Endothelial cell of umbilical vein (primary cell): ENCODE data around the gene SUPT3H. TPM values are rescaled to one million over a fixed set of nuclear protein-coding genes. Genes with fewer than 3 reads are reported as not detected.

Experiments
- BruUV-seq: library from RNA; stranded (reverse); fragments of 400-500 nt; replicated peaks from 2 replicates; lab custom pipeline; 2021; lab: Mats Ljungman, UMichigan
- CTCF ChIA-PET: fragments of 300-600, 350-600 bp; sonication (Branson Sonifier 250); formaldehyde crosslinking; loops from one replicate; lab custom pipeline; 2021; ENCODE audit warnings: antibody characterized with exemption, inconsistent platforms; lab: Charles Lee
- POLR2A ChIA-PET: fragments of 300-600, 350-600 bp; sonication (Branson Sonifier 250); formaldehyde crosslinking; loops from one replicate; lab custom pipeline; 2021; ENCODE audit warnings: antibody characterized with exemption, inconsistent platforms; lab: Charles Lee
- DNase-seq: peaks from one replicate; pipeline ENCODE4 v3.0.0-alpha.2; 2011; ENCODE audit warnings: low read depth, low spot score
- FAIRE-seq: peaks from 2 replicates; lab custom pipeline; 2011; peaks lifted over from hg19 to GRCh38; lab: Jason Lieb, UNC
- H2AFZ ChIP-seq: 2 replicates; pipeline ENCODE4 v1.6.0; 2012; ENCODE audit warnings: low read depth, low read length, control low read depth, inconsistent platforms
- H3K27ac ChIP-seq: 2 replicates; pipeline ENCODE4 v1.5.1; 2011; ENCODE audit warnings: low read depth, mild to moderate bottlenecking, control low read depth, low read length, moderate library complexity; ENCODE audit not compliant: insufficient read depth
- H3K27me3 ChIP-seq, 2 experiments: 2 replicates each; pipeline versions ENCODE4 v1.6.0 to v1.6.1; 2011; ENCODE audit warnings: low read length in 2 of 2, mixed read lengths in 1 of 2; ENCODE audit not compliant: control insufficient read depth in 2 of 2, insufficient read depth in 2 of 2
- H3K36me3 ChIP-seq, 2 experiments: 2 replicates in 1 of 2; 3 replicates in 1 of 2; pipeline ENCODE4 v1.5.1; 2011; ENCODE audit warnings: low read length in 2 of 2, mild to moderate bottlenecking in 1 of 2, moderate library complexity in 1 of 2; ENCODE audit not compliant: control insufficient read depth in 2 of 2, insufficient read depth in 2 of 2; ENCODE audit errors: extremely low read depth in 1 of 2
- H3K4me1 ChIP-seq: 3 replicates; pipeline ENCODE4 v1.5.1; 2011; ENCODE audit warnings: mild to moderate bottlenecking, low read length; ENCODE audit not compliant: control insufficient read depth, insufficient read depth; ENCODE audit errors: extremely low read depth
- H3K4me2 ChIP-seq: 2 replicates; pipeline ENCODE4 v1.6.1; 2011; ENCODE audit warnings: low read length, control low read depth, mixed read lengths; ENCODE audit not compliant: insufficient read depth
- H3K4me3 ChIP-seq, 3 experiments: fragments of 200-600 bp in 1 of 3; sonication (generic), shearing (Covaris generic) in 1 of 3; replicated peaks in 1 of 3; 2 replicates each; pipeline ENCODE4 v1.5.1; 2011 to 2016; ENCODE audit warnings: control low read depth in 3 of 3, low read length in 3 of 3, mild to moderate bottlenecking in 2 of 3, inconsistent platforms in 1 of 3, low read depth in 1 of 3, moderate library complexity in 1 of 3; ENCODE audit not compliant: insufficient read depth in 1 of 3
- H3K79me2 ChIP-seq: 2 replicates; pipeline ENCODE4 v1.6.0; 2012; ENCODE audit warnings: low read length, inconsistent platforms; ENCODE audit not compliant: control insufficient read depth, insufficient read depth
- H3K9ac ChIP-seq: replicated peaks from 2 replicates; pipeline ENCODE3; 2011; ENCODE audit warnings: low read length, control low read depth; ENCODE audit not compliant: insufficient read depth; ENCODE audit errors: extremely low read depth
- H3K9me1 ChIP-seq: replicated peaks from 3 replicates; pipeline ENCODE4 v1.6.0; 2011; ENCODE audit warnings: mild to moderate bottlenecking, low read length; ENCODE audit not compliant: control insufficient read depth, insufficient read depth; ENCODE audit errors: extremely low read depth
- H3K9me3 ChIP-seq: replicated peaks from 2 replicates; pipeline ENCODE4 v1.5.1; 2012; ENCODE audit warnings: low read length, inconsistent platforms; ENCODE audit not compliant: control insufficient read depth, insufficient read depth
- H4K20me1 ChIP-seq: replicated peaks from 2 replicates; pipeline ENCODE3; 2011; ENCODE audit warnings: mild to moderate bottlenecking, low read length; ENCODE audit not compliant: control insufficient read depth, insufficient read depth; ENCODE audit errors: extremely low read depth
- EZH2 ChIP-seq: IDR thresholded peaks from 2 replicates; pipeline ENCODE4 v1.6.1; 2012; ENCODE audit warnings: borderline replicate concordance, low read depth, mild to moderate bottlenecking, moderate library complexity, low read length, inconsistent platforms; ENCODE audit not compliant: severe bottlenecking
- FOS ChIP-seq: IDR thresholded peaks from 2 replicates; pipeline ENCODE4 v1.6.1; 2011; ENCODE audit warnings: mild to moderate bottlenecking, low read length, moderate library complexity, borderline replicate concordance; ENCODE audit not compliant: insufficient read depth
- GATA2 ChIP-seq: IDR thresholded peaks from 2 replicates; pipeline ENCODE4 v1.7.0; 2011; ENCODE audit warnings: low read depth, mild to moderate bottlenecking, moderate library complexity, mixed read lengths, low read length; ENCODE audit not compliant: insufficient read length, insufficient read depth
- JUN ChIP-seq: IDR thresholded peaks from 2 replicates; pipeline ENCODE4 v1.6.1; 2011; ENCODE audit warnings: borderline replicate concordance, low read depth; ENCODE audit not compliant: insufficient read length, insufficient read depth
- MYC ChIP-seq: IDR thresholded peaks from one replicate; pipeline ENCODE4 v1.6.1; 2011; ENCODE audit warnings: mild to moderate bottlenecking, low read depth, low read length
- POLR2A ChIP-seq: IDR thresholded peaks from 2 replicates; pipeline ENCODE4 v1.6.1; 2012; ENCODE audit warnings: low read depth, mild to moderate bottlenecking, control low read depth, low read length
- POLR2AphosphoS5 ChIP-seq: IDR thresholded peaks from 2 replicates; pipeline ENCODE4 v1.6.1; 2012; ENCODE audit warnings: low read depth, mild to moderate bottlenecking, control low read depth, low read length, moderate library complexity; ENCODE audit not compliant: insufficient read depth
- dilution Hi-C: fragments of 300-500 bp; cut with MboI; formaldehyde crosslinking; loops from one replicate; pipeline ENCODE4 v1.15.0; 2019; ENCODE audit warnings: low sequenced_read_pairs; ENCODE audit not compliant: extremely low pct_ligation_motif_present
- intact Hi-C: fragments of 100-400 bp; cut with micrococcal nuclease; formaldehyde crosslinking; loops from one replicate; pipeline ENCODE4 v1.10.0; 2022
- polyA plus RNA-seq, 4 experiments: library from polyadenylated mRNA; depleted of rRNA in 3 of 4; stranded (reverse) in 3 of 4; unstranded in 1 of 4; fragments of >200 nt; gene quantifications; 2 replicates each; pipeline versions ENCODE4 v1.2.1 to v1.2.3, GENCODE V29; 2011 to 2012; ENCODE audit warnings: missing spikeins in 1 of 4
- total RNA-seq: library from RNA; stranded (reverse); gene quantifications from 2 replicates; pipeline ENCODE4 v1.2.3, GENCODE V29; 2021
- TF ChIP-seq, protein P1 (sequence below): IDR thresholded peaks from 2 replicates; pipeline ENCODE4 v1.6.1; 2011; ENCODE audit not compliant: insufficient read depth, insufficient read length
- TF ChIP-seq, protein P2 (sequence below), 2 donors: IDR thresholded peaks; 1 replicate in 1 of 2; 2 replicates in 1 of 2; pipeline ENCODE4 v1.5.1; 2011; ENCODE audit warnings: low read length in 2 of 2, mild to moderate bottlenecking in 2 of 2, moderate library complexity in 2 of 2, control low read depth in 1 of 2, inconsistent platforms in 1 of 2, low read depth in 1 of 2; ENCODE audit not compliant: insufficient read depth in 1 of 2; ENCODE audit errors: extremely low read depth in 1 of 2

The SUPT3H gene
- total and polyA plus RNA-seq, 2 donors (not counting 3 experiments of a cell fraction or from before 2014, with no cell fraction given) = 8.3 to 9.8 TPM

DNA sequence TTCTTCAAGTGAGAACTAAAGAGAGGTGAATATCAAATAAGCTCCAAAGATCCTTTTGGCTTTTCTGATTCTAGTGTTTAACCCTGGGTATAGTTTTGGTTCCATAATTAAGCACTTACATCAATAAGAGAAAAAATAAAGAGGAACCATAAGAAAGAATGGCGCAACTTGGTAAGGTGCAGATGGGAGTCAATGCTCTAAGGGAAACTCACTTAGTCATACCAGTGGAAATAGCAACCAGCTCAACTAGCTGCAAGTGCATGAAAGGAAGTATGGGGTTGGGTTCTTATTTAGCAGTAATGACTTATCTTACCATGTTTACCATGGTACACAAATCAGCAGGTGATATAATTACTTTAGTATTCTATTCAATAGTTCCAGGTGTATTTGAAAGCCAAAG, 346.1 kb downstream of the SUPT3H start:
- H4K20me1 ChIP-seq = no peaks in the 10 kb centered on the region
- no peak overlapping the region for H3K27ac ChIP-seq
- no peak for DNase-seq
- H3K27me3 ChIP-seq = no peaks in the 10 kb centered on the region
- H3K4me3 ChIP-seq = no peak overlapping the region
- no peaks in the 10 kb centered on the region for H3K9me1 ChIP-seq
- no peak for FAIRE-seq
- no peaks in the 10 kb centered on the region for H3K79me2 ChIP-seq
- H3K9ac ChIP-seq = no peak overlapping the region
- BruUV-seq = no TSS peak
- intact Hi-C loops (no loop called here), dilution Hi-C loops (no loop called here)
- TF ChIP-seq, protein P1, sequence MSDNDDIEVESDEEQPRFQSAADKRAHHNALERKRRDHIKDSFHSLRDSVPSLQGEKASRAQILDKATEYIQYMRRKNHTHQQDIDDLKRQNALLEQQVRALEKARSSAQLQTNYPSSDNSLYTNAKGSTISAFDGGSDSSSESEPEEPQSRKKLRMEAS = no peak
- TF ChIP-seq FOS (no peak), GATA2 (no peak), POLR2A (no peak), MYC (no peak), EZH2 (no peak), POLR2AphosphoS5 (no peak), JUN (no peak)
- TF ChIP-seq, protein P2, sequence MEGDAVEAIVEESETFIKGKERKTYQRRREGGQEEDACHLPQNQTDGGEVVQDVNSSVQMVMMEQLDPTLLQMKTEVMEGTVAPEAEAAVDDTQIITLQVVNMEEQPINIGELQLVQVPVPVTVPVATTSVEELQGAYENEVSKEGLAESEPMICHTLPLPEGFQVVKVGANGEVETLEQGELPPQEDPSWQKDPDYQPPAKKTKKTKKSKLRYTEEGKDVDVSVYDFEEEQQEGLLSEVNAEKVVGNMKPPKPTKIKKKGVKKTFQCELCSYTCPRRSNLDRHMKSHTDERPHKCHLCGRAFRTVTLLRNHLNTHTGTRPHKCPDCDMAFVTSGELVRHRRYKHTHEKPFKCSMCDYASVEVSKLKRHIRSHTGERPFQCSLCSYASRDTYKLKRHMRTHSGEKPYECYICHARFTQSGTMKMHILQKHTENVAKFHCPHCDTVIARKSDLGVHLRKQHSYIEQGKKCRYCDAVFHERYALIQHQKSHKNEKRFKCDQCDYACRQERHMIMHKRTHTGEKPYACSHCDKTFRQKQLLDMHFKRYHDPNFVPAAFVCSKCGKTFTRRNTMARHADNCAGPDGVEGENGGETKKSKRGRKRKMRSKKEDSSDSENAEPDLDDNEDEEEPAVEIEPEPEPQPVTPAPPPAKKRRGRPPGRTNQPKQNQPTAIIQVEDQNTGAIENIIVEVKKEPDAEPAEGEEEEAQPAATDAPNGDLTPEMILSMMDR (IDR thresholded peaks at IDR 0.05; ENCODE audit: extremely low read depth in 1 of 2, insufficient read depth in 1 of 2, low read depth in 1 of 2, low read length in 2 of 2) = no peak
- ChIA-PET POLR2A (no interaction called here), CTCF (interaction anchor here (1.5 kb wide), 2 partner anchors 18 to 683 kb away, joined by 3 read pairs; no protein-coding TSS in a partner anchor)
- no peaks in the 10 kb centered on the region for H3K36me3 ChIP-seq
- H3K4me1 ChIP-seq = no peaks in the 10 kb centered on the region
- H3K9me3 ChIP-seq = no peaks in the 10 kb centered on the region
- H3K4me2 ChIP-seq = no peak overlapping the region
- no peak overlapping the region for H2AFZ ChIP-seq
